ENCODE results near the gene CDC37.

CDC37 gene

DNA sequence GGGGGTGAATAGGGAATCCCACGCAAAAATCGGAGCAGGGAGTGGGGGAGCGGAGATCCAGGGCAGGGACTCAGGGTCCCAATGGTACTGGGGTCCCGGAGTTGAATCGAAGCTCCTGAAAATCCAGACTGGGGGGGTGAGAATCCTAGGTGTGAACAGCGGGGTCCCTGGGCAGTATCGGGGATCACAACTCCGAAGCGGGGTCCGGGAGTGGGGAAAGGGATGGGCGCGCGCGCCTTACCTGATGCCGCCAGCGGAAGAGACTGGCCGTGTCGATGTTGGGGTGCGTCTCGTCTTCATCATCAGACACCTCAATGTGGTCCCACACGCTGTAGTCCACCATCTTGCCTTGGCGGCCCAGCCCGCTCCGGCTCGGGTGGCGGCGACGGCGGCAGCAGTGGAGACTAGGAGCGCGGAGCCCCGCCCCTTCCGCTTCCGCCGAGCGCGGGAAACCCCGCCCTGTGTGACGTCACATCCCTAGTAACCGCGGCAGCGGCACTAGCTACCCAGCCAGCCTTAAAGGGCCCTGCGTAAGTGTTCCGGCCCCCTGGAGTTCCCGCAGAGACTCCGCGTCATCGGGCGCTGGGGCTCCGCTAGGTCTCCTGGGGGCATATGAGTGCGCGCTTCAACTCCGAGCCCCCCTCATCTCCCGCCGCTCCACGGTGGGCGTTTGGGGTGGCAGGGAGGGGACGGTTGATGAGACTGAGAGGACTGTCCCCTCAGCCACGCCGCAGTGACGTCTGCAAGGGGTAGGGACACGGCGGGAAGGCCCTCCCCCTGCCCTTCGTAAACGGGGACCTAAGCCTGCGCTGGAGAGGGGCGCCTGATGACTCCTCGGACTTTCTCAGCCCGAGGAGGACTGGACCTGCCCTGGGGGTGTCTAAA is at the start of gene CDC37:
Gene CDC37, minus strand, starts transcription at position 406 of the 885 bp plus-strand sequence. Its CDS starts 63 bp downstream, at position 343.
- peak; percentile 94 for DNase-seq

- no peak for DNase-seq
These were observed 47.7 kb upstream of the CDC37 start for GRCh38 chr19:10450853-10451609.

DNA sequence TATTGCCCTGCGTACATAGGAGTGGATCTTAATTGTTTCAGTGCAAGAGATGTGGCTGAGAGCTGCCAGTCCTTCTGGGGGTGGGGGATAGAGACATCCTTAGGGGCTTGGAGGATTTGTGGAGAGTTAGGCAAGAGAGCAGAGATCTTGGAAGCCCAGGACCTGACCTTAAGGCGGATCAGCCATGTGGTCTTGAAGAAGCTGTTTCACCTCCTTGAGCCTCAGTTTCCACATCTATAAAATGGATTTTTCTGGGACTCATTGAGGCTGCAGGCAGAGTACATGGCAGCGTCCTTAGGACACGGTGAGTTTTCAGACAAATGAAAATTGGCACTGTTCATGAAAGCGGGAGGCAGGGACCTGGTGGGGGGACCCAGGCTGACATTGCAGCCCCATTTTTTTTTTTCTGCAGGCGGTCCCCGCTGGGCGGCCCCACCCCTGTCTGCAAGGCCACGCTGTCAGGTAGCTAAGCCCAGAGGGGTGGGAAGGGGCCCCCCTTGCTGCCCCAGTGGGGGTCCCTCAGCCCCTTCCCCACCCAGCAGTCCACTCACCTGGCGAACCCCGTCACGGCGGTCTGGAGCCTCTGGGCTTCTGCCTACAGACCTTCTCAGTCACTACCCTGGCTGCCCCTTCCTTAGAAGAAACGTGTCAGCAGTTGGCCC is 47.0 kb upstream of the CDC37 start:
- no peak for DNase-seq

- no peak for DNase-seq
These were observed 45.7 kb upstream of the CDC37 start for GRCh38 chr19:10449037-10449436.

DNA sequence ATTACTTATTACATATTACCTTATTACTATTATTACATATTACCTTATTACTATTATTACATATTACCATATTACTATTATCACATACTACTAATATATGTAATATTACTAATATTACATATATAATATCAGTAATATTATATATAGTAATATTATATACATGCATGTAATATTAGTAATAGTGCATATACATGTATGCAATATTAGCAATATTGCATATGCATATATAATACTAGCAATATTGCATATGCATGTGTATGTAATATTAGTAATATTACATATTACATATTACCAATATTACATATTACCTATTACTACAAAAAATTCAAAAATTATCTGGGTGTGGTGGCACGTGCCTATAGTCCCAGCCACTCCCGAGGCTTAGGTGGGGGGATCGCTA is 39.4 kb upstream of the CDC37 start:
- no peak for DNase-seq

DNA sequence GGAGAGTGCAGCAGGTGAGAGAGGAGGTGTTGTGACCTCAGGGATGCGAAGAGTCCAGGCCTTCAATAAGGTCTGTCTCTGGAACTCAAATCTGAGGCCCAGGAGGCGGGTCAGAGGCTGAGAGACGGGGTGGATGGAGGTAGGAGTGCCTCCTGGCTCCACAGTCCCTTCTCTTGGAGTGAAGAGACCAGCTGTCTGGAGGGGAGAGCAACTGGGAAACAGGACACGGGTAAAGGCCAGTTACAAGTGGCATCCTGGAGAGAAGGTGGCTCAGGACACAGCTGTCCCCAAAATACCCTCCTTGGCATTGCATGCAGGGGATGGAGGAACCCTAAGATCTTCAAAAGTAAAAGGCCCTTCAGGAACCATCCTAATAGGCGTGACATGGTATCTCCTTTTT is 36.2 kb upstream of the CDC37 start:
- DNase-seq = no peak

DNA sequence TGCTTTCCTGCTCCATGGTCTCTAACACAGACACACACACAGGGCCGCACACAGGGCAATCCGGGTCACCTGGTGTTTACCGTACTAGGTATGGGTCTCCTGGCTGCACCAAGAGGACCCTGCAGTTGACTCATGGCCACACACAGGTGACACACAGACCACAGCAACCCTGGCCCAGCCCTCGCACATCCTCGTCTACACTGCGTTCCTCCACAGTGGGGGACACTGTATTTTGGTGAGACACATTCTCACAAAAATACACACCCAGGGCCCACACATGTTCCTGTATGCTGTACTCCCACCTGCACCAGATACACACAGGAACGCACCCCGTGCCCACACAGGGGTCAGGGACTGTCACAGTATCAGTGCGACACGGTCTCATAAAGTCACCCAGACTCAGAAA is 29.8 kb upstream of the CDC37 start:
- no peak for DNase-seq

DNA sequence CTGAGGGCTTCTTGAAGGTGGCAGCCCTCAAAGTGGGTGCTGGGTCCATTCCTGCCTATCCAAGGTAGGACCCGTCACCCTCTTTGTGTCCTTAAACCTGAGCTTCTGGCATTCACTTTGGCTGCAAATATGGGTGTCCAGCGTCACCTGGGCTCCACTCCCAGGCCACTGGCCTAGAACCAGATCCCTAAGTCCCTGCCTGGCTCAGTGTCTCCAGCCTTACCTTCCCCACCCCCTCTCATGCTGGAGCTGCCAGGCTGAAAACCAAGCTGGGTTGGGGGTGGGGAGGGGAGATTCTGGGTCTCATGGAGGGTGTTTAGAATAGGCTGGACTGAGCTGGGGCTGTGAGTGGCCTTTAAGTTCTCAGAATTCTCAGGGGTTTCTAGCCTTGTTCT is 29.4 kb upstream of the CDC37 start:
- no peak for DNase-seq

GRCh38 chr19:10431943-10432735 is 28.8 kb upstream of the CDC37 start:
- DNase-seq = peak; percentile 35

DNA sequence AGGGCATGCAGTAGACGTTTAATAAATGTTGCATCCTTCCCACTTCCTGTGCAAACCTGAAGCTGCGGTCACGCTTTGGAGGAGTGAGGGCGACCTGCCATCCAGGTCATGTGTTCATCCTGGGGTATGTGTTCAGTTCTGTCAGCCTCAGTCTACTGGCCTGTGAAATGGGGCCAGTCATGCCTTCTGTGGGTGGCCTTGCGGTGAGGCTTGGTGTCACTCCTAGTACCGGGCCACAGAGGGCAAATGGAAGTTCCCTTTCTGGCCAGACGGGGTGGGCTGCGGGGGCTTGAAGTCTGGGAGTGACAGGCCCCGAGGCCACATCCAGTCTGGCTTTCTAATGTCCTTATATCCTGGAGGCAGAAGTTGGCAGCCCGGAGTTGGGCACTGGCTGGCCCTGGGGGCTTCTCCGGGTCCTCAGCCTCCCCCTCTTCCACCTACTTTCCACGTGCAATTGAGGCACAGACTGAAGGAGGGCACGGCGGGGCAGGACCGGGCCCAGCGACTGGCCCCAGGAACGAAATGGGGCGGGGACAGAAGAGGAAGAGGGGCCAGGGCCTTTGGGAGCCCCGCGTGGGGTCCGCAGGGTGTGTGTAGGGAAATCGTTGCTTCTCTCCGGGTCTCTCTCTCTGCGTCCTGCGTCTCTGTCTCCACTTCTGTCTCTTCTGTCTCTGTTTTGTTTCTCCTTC is 28.1 kb upstream of the CDC37 start:
- DNase-seq = no peak

- DNase-seq = no peak
These were observed 27.3 kb upstream of the CDC37 start for GRCh38 chr19:10430505-10431253.

DNA sequence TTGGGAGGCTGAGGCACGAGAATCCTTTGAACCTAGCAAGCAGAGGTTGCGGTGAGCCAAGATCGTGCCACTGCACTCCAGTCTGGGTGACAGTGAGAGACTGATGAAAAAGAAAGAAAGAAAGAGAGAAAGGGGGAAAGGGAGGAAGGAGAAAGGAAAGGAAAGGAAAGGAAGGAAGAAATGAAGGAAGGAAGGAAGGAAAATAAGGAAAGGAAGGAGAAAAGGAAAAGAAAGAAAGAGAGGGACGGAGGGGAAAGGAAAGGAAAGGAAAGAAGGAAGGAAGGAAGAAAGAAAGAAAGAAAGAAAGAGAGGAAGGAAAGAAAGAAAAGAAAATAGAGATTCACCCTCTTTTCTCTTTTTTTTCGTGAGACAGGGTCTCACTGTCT is 25.6 kb upstream of the CDC37 start:
- no peak for DNase-seq

- no peak for DNase-seq
These were observed 23.8 kb upstream of the CDC37 start for GRCh38 chr19:10427169-10427568.

GRCh38 chr19:10424011-10424637 is 20.8 kb upstream of the CDC37 start:
- peak; percentile 47 for DNase-seq

GRCh38 chr19:10422846-10423245 is 19.5 kb upstream of the CDC37 start:
- no peak for DNase-seq

- DNase-seq = no peak
These were observed 18.7 kb upstream of the CDC37 start for GRCh38 chr19:10422046-10422461.

DNA sequence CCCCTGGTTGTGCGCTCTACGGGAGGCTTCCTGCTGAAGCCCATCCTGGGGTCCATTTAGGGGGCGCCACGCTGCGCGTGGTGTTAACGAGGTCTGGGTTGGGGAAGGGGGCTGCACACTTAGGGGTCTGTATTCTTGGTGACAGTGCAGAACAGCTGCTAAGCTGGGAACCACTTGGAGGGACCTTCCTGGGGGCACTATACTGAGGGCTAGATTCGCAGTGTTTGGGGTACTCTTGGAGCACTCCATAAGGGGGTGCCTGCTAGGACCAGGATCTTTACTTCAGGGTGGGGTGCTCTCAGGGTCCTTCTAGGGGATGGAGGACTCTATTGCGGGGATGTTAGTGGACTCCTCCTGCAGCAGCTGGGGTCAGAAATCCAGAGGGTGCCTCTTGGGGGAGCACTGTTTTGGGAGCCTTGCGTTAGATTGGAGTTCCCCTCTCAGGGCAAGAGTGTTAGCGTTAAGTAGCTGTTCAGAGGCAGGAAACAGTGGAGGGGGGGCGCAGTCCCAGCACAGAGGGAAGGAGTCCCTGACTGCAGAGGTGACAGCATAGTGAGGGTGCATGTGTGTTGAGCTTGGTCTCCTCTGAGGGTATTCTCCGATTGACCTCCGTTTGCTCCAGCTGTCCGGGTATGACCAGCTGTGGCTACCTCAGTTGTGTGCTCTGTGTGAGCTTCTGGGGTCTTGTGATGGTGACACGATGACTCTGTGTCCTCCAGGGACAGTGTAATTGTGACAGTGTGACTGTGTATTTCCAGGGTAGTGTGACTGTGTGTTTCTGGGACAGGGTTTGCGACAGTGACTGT is 18.1 kb upstream of the CDC37 start:
- no peak for DNase-seq

DNA sequence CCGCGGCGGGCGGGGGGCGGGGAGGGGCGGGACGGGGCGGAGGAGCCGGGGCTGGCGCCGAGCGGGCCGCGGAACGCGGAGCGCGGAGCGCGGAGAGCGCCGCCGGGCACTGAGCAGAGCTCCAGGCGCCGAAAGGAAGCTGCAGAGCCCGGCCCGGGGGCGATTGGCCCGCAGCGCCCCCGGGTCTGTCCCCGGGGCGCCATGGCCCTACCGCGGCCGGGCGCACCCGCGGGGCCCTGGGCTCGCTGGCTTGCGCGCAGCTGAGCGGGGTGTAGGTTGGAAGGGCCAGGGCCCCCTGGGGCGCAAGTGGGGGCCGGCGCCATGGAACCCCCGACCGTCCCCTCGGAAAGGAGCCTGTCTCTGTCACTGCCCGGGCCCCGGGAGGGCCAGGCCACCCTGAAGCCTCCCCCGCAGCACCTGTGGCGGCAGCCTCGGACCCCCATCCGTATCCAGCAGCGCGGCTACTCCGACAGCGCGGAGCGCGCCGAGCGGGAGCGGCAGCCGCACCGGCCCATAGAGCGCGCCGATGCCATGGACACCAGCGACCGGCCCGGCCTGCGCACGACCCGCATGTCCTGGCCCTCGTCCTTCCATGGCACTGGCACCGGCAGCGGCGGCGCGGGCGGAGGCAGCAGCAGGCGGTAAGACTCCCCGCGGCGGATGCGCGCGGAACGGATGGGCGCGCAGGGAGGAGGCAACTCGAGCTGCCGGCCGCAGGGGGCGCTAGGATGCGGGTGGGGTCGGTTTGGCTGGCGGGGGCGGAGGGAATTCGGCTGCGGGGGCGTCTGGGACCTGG is 17.3 kb upstream of the CDC37 start, which contains the start of gene PDE4A:
Gene PDE4A, plus strand, starts transcription at position 95 of the 796 bp plus-strand sequence. Its CDS starts 227 bp downstream, at position 322.
- no peak for DNase-seq

All from NCI-H1436 (cell line).